Measurements from ENCODE around the gene LRRC3C. TPM values are rescaled to one million over a fixed set of nuclear protein-coding genes. Genes with fewer than 3 reads are reported as not detected.

Gene LRRC3C
- total RNA-seq, 1 experiment from 2014 or later: not detected

DNA sequence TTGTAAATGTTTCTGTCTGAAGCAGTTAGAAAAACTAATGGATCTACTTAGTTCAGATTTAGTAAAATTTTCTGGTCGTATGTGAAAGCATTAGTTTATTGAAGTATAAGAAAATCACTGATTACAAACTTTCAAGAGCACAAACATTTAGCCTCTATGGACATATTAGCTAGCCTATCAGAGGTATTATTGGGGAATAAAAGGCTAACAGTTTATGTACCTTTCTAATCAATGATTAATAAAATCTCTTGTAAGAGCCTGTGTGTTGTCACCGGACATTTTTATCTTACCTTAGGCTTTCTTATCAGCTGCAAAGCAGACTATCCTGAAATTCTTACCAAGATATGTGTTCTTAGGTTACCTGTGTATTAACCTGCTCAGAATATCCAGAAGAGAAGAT is 38.3 kb upstream of the LRRC3C start:
- H3K27ac Mint-ChIP-seq (ENCODE audit: unreplicated experiment): no peak overlapping the region
- Histone ChIP-seq H3K36me3 (ENCODE audit: control insufficient read depth, insufficient read depth, low read length) (no peaks in the 10 kb centered on the region), H3K4me1 (peaks cover 15% of the 10 kb centered on the region), H3K4me3 (ENCODE audit: low read depth, low read length) (no peak overlapping the region), H3K27me3 (replicated peaks; ENCODE audit: control insufficient read depth, insufficient read depth, low read length) (no peaks in the 10 kb centered on the region), H3K9me3 (no peaks in the 10 kb centered on the region)
- no peaks in the 10 kb centered on the region for H3K36me3 Mint-ChIP-seq (ENCODE audit: insufficient read depth, unreplicated experiment)
- TF ChIP-seq, protein P1, sequence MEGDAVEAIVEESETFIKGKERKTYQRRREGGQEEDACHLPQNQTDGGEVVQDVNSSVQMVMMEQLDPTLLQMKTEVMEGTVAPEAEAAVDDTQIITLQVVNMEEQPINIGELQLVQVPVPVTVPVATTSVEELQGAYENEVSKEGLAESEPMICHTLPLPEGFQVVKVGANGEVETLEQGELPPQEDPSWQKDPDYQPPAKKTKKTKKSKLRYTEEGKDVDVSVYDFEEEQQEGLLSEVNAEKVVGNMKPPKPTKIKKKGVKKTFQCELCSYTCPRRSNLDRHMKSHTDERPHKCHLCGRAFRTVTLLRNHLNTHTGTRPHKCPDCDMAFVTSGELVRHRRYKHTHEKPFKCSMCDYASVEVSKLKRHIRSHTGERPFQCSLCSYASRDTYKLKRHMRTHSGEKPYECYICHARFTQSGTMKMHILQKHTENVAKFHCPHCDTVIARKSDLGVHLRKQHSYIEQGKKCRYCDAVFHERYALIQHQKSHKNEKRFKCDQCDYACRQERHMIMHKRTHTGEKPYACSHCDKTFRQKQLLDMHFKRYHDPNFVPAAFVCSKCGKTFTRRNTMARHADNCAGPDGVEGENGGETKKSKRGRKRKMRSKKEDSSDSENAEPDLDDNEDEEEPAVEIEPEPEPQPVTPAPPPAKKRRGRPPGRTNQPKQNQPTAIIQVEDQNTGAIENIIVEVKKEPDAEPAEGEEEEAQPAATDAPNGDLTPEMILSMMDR (IDR thresholded peaks at IDR 0.05; ENCODE audit: insufficient read depth in 1 of 2, low read depth in 1 of 2, low read length in 1 of 2, severe bottlenecking in 1 of 2, unreplicated experiment in 1 of 2): no peak
- CTCF ChIA-PET: no interaction called here
- no TSS peak for BruUV-seq (replicated peaks)
- H3K4me3 Mint-ChIP-seq (ENCODE audit: unreplicated experiment): no peak overlapping the region
- POLR2A ChIA-PET: interaction anchor here (0.8 kb wide), 1 partner anchor 91 kb away, joined by 4 read pairs; the partner anchor contains the start of gene PSMD3
- H3K9me3 Mint-ChIP-seq (ENCODE audit: unreplicated experiment): no peaks in the 10 kb centered on the region
- DNase-seq: peak in 1 of 2 experiments; percentile 38
- H3K27me3 Mint-ChIP-seq (ENCODE audit: insufficient read depth, unreplicated experiment): no peaks in the 10 kb centered on the region
- intact Hi-C loops (cut with micrococcal nuclease; ENCODE audit: unreplicated experiment): no loop called here
- H3K4me1 Mint-ChIP-seq (ENCODE audit: low read depth, unreplicated experiment): peaks cover 12% of the 10 kb centered on the region

DNA sequence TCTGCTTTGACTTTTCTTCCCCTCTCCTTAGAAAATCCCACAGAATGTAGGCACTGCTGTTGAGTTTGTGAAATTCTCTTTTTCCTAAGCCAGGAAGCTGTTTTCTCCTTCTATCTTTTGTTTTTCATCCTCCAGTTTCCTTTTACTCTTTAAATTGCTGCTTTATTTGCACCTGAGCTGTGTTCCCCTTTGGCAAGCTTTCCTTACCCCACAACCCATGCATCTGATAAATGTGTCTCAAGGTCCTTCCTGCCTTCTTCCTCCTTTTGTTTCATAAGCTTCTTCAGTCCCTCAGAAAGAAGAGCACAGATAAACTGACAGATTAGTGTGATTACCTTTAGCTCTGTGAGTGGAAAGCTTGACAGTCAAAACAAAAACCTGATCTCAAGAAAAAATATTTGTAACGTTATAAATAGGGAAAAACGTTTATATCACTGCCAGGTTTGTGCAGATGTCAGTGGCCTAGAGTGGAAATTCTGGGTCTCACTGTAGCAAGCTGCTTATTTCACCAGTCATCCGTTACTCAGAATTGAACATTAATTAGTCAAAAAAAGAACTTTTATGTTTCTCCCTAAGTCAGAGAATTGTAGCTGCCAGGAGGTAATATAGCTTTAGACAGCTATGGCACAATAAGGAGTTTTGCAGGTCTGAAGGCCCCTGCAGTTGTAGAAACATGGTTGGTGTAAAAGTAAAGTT is 32.7 kb upstream of the LRRC3C start:
- intact Hi-C loops (cut with micrococcal nuclease; ENCODE audit: unreplicated experiment): no loop called here
- H3K9me3 Mint-ChIP-seq (ENCODE audit: unreplicated experiment): no peaks in the 10 kb centered on the region
- no TSS peak for BruUV-seq (replicated peaks)
- no peak for DNase-seq
- ChIA-PET POLR2A (no interaction called here), CTCF (interaction anchor here (0.9 kb wide), 1 partner anchor 10 kb away, joined by 3 read pairs; no protein-coding TSS in a partner anchor)
- H3K4me1 ChIP-seq: peaks cover 3% of the 10 kb centered on the region
- no peaks in the 10 kb centered on the region for H3K36me3 ChIP-seq (ENCODE audit: control insufficient read depth, insufficient read depth, low read length)
- H3K4me3 Mint-ChIP-seq (ENCODE audit: unreplicated experiment): no peak overlapping the region
- H3K4me1 Mint-ChIP-seq (ENCODE audit: low read depth, unreplicated experiment): peaks cover 1% of the 10 kb centered on the region
- no peak overlapping the region for H3K27ac Mint-ChIP-seq (ENCODE audit: unreplicated experiment)
- no peaks in the 10 kb centered on the region for H3K36me3 Mint-ChIP-seq (ENCODE audit: insufficient read depth, unreplicated experiment)
- H3K9me3 ChIP-seq: no peaks in the 10 kb centered on the region
- H3K4me3 ChIP-seq (ENCODE audit: low read depth, low read length): no peak overlapping the region
- H3K27me3 ChIP-seq (replicated peaks; ENCODE audit: control insufficient read depth, insufficient read depth, low read length): no peaks in the 10 kb centered on the region
- TF ChIP-seq, protein P1 (IDR thresholded peaks at IDR 0.05; ENCODE audit: insufficient read depth in 1 of 2, low read depth in 1 of 2, low read length in 1 of 2, severe bottlenecking in 1 of 2, unreplicated experiment in 1 of 2): no peak
- H3K27me3 Mint-ChIP-seq (ENCODE audit: insufficient read depth, unreplicated experiment): no peaks in the 10 kb centered on the region

DNA sequence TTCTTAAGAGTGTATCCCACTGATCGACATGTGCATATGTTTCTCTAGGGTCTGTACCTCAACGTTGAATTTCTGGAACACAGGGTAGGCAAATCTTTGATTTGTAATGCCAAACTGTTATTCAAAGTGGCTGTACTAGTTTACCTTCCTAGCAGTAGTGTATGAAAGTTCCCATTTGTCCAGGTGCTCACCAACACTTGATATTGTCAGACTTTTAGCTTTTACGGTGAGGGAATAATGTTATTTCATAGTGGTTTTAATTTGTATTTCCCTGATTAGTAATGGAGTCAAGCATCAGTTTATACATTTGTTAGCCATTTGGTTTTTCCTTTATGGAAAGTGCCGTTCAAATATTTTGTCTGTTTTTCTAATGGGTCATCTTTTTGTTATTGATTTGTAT is 29.4 kb upstream of the LRRC3C start:
- Histone ChIP-seq H3K27me3 (replicated peaks; ENCODE audit: control insufficient read depth, insufficient read depth, low read length) (no peaks in the 10 kb centered on the region), H3K36me3 (ENCODE audit: control insufficient read depth, insufficient read depth, low read length) (no peaks in the 10 kb centered on the region), H3K9me3 (no peaks in the 10 kb centered on the region), H3K4me1 (no peaks in the 10 kb centered on the region), H3K4me3 (ENCODE audit: low read depth, low read length) (no peak overlapping the region)
- no peak overlapping the region for H3K4me3 Mint-ChIP-seq (ENCODE audit: unreplicated experiment)
- BruUV-seq (replicated peaks): no TSS peak
- no peak for DNase-seq
- no peaks in the 10 kb centered on the region for H3K36me3 Mint-ChIP-seq (ENCODE audit: insufficient read depth, unreplicated experiment)
- TF ChIP-seq, protein P1 (IDR thresholded peaks at IDR 0.05; ENCODE audit: insufficient read depth in 1 of 2, low read depth in 1 of 2, low read length in 1 of 2, severe bottlenecking in 1 of 2, unreplicated experiment in 1 of 2): no peak
- no peaks in the 10 kb centered on the region for H3K27me3 Mint-ChIP-seq (ENCODE audit: insufficient read depth, unreplicated experiment)
- no peaks in the 10 kb centered on the region for H3K4me1 Mint-ChIP-seq (ENCODE audit: low read depth, unreplicated experiment)
- H3K27ac Mint-ChIP-seq (ENCODE audit: unreplicated experiment): no peak overlapping the region
- ChIA-PET CTCF (no interaction called here), POLR2A (no interaction called here)
- intact Hi-C loops (cut with micrococcal nuclease; ENCODE audit: unreplicated experiment): no loop called here
- no peaks in the 10 kb centered on the region for H3K9me3 Mint-ChIP-seq (ENCODE audit: unreplicated experiment)

Data from Caco-2 (cell line).